Stimulated activated CD4-positive, alpha-beta T cell treated with anti-CD3 and anti-CD28 coated beads, Interleukin-12 subunit alpha, Interleukin-12 subunit beta, amount 100 ng/mL, for 4 hours (primary cell): ENCODE measurements around the gene CORT.

Experiments
- DNase-seq: peaks from one replicate; pipeline ENCODE4 v3.0.0-alpha.2; 2020

Gene CORT

GRCh38 chr1:10479296-10479695 lies 29.5 kb downstream of the CORT start:
- no peak for DNase-seq

GRCh38 chr1:10480614-10481013 lies 30.8 kb downstream of the CORT start:
- no peak for DNase-seq

GRCh38 chr1:10484521-10484920 lies 34.7 kb downstream of the CORT start:
- no peak for DNase-seq

GRCh38 chr1:10489291-10490055 lies 39.6 kb downstream of the CORT start:
- DNase-seq, result no peak

GRCh38 chr1:10490286-10490970 lies 40.6 kb downstream of the CORT start:
- DNase-seq, result no peak

- DNase-seq, result no peak
Observed at GRCh38 chr1:10494418-10494753, 44.6 kb downstream of the CORT start.

GRCh38 chr1:10494754-10495474 lies 45.1 kb downstream of the CORT start:
- peak; percentile 80 for DNase-seq

- no peak for DNase-seq
Observed at GRCh38 chr1:10495475-10495817, 45.6 kb downstream of the CORT start.

- DNase-seq, result no peak
Observed at GRCh38 chr1:10495952-10496351, 46.1 kb downstream of the CORT start.

- no peak for DNase-seq
Observed at GRCh38 chr1:10497109-10497508, 47.3 kb downstream of the CORT start.

GRCh38 chr1:10498231-10498630 lies 48.4 kb downstream of the CORT start:
- DNase-seq, result no peak
